ENCODE results near the gene SLC22A31. TPM values are rescaled to one million over a fixed set of nuclear protein-coding genes. Genes with fewer than 3 reads are reported as not detected.
"Not testable (repeated sequence)": the region's sequence is repeated elsewhere in the genome, so short reads cannot be mapped to it uniquely, and the experiment has no call there.

SLC22A31 gene
- total RNA-seq, 1 experiment from 2014 or later: 53.7 TPM

DNA sequence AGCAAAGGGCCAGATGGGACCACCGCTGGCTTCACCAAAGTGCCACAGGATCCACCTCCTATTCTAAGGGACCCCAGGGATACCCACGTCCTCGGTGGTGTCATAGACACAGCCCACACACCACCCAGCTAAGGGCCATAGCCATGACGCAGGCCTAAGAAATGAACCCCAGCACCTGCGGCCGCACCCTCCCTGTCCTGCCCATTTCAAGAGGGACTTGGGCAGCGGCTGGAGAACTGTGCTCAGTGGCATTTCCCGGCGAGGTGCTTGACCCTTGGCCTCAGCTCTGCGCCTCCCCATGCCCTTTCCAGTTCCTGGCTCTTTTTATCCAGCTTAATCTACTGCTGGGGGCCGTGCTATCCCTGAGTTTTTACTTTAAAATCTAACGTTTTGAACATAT, 44.4 kb upstream of the SLC22A31 start:
- Histone ChIP-seq H3K4me1 (ENCODE audit: control insufficient read depth in 1 of 2, insufficient read depth in 2 of 2, low read length in 2 of 2) (peaks cover 7 to 26% of the 10 kb centered on the region in 2 experiments; a peak in 3 of 4 replicates), H3K4me3 (replicated peaks in 1 of 2; ENCODE audit: low read depth in 1 of 2, low read length in 2 of 2) (no peak overlapping the region), H3K9ac (ENCODE audit: low read length) (no peak overlapping the region), H2AFZ (ENCODE audit: low read depth, low read length, poor library complexity, severe bottlenecking) (no peak overlapping the region), H4K20me1 (ENCODE audit: insufficient read depth) (no peaks in the 10 kb centered on the region), H3K79me2 (ENCODE audit: insufficient read depth, low read length) (peaks cover 7% of the 10 kb centered on the region; the same call in 1 of the 2 replicates), H3K36me3 (ENCODE audit: control insufficient read depth in 1 of 2, insufficient read depth in 2 of 2, low read length in 2 of 2) (no peaks in the 10 kb centered on the region), H3K4me2 (ENCODE audit: low read length) (no peak overlapping the region), H3K27ac (ENCODE audit: low read depth, low read length) (no peak overlapping the region), H3K9me3 (ENCODE audit: control insufficient read depth in 1 of 2, insufficient read depth in 1 of 2, low read depth in 1 of 2, low read length in 2 of 2) (peaks cover 0 to 5% of the 10 kb centered on the region in 2 experiments; a peak in 1 of 4 replicates), H3K27me3 (ENCODE audit: insufficient read depth, low read length) (no peaks in the 10 kb centered on the region), H3K9me2 (ENCODE audit: insufficient read depth) (no peaks in the 10 kb centered on the region)
- RAD21 ChIA-PET (ENCODE audit: low non-redundant PET in 1 of 2, low total read pairs in 2 of 2, uncharacterized antibody in 2 of 2, unreplicated experiment in 2 of 2): no interaction called here
- ATAC-seq: no peak
- TF ChIP-seq EZH2 (IDR thresholded peaks at IDR 0.05) (no peak), RAD21 (IDR thresholded peaks at IDR 0.05; ENCODE audit: low read depth) (no peak), CEBPB (IDR thresholded peaks at IDR 0.05; ENCODE audit: low read depth) (no peak), REST (IDR thresholded peaks at IDR 0.05; ENCODE audit: low read depth) (no peak), EZH2phosphoT487 (IDR thresholded peaks at IDR 0.05; ENCODE audit: borderline replicate concordance) (no peak), POLR2AphosphoS5 (IDR thresholded peaks at IDR 0.05; ENCODE audit: low read depth, low read length) (no peak; the same call in 1 of the 2 replicates), FOSL1 (IDR thresholded peaks at IDR 0.05; ENCODE audit: low read depth) (no peak), ZNF274 (IDR thresholded peaks at IDR 0.05; ENCODE audit: low read depth, low read length) (no peak), EGR1 (IDR thresholded peaks at IDR 0.05; ENCODE audit: low read depth) (no peak)
- TF ChIP-seq, protein P1, sequence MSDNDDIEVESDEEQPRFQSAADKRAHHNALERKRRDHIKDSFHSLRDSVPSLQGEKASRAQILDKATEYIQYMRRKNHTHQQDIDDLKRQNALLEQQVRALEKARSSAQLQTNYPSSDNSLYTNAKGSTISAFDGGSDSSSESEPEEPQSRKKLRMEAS (IDR thresholded peaks at IDR 0.05): no peak
- TF ChIP-seq, protein P2, sequence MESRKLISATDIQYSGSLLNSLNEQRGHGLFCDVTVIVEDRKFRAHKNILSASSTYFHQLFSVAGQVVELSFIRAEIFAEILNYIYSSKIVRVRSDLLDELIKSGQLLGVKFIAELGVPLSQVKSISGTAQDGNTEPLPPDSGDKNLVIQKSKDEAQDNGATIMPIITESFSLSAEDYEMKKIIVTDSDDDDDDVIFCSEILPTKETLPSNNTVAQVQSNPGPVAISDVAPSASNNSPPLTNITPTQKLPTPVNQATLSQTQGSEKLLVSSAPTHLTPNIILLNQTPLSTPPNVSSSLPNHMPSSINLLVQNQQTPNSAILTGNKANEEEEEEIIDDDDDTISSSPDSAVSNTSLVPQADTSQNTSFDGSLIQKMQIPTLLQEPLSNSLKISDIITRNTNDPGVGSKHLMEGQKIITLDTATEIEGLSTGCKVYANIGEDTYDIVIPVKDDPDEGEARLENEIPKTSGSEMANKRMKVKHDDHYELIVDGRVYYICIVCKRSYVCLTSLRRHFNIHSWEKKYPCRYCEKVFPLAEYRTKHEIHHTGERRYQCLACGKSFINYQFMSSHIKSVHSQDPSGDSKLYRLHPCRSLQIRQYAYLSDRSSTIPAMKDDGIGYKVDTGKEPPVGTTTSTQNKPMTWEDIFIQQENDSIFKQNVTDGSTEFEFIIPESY (IDR thresholded peaks at IDR 0.05; ENCODE audit: extremely low read depth, insufficient replicate concordance, low read length): no peak
- CTCF ChIA-PET: no interaction called here
- intact Hi-C loops (cut with micrococcal nuclease): loop anchor here (5.0 to 10.0 kb wide), 2 partner anchors 80 to 263 kb away; partner anchors contain the start of gene SPG7
- BruUV-seq (replicated peaks): no TSS peak
- DNase-seq (ENCODE audit: low read depth, low spot score): no peak
- POLR2A ChIA-PET: interaction anchor here (0.9 kb wide), 1 partner anchor 436 kb away, joined by 3 read pairs; no protein-coding TSS in a partner anchor

GRCh38 chr16:89244264-89244663, 43.9 kb upstream of the SLC22A31 start:
- H3K4me3 ChIP-seq (replicated peaks in 1 of 2; ENCODE audit: low read depth in 1 of 2, low read length in 2 of 2); H3K27ac ChIP-seq (ENCODE audit: low read depth, low read length); H3K9me3 ChIP-seq (ENCODE audit: control insufficient read depth in 1 of 2, insufficient read depth in 1 of 2, low read depth in 1 of 2, low read length in 2 of 2); H3K36me3 ChIP-seq (ENCODE audit: control insufficient read depth in 1 of 2, insufficient read depth in 2 of 2, low read length in 2 of 2); CTCF ChIA-PET; RAD21 ChIA-PET (ENCODE audit: low non-redundant PET in 1 of 2, low total read pairs in 2 of 2, uncharacterized antibody in 2 of 2, unreplicated experiment in 2 of 2); H4K20me1 ChIP-seq (ENCODE audit: insufficient read depth); POLR2A ChIA-PET; DNase-seq (ENCODE audit: low read depth, low spot score); H3K4me2 ChIP-seq (ENCODE audit: low read length); H3K9me2 ChIP-seq (ENCODE audit: insufficient read depth); BruUV-seq (replicated peaks); H2AFZ ChIP-seq (ENCODE audit: low read depth, low read length, poor library complexity, severe bottlenecking); ATAC-seq; H3K9ac ChIP-seq (ENCODE audit: low read length); H3K27me3 ChIP-seq (ENCODE audit: insufficient read depth, low read length); H3K79me2 ChIP-seq (ENCODE audit: insufficient read depth, low read length): not testable (repeated sequence)
- peaks cover 7 to 26% of the 10 kb centered on the region in 2 experiments; a peak in 3 of 4 replicates for H3K4me1 ChIP-seq (ENCODE audit: control insufficient read depth in 1 of 2, insufficient read depth in 2 of 2, low read length in 2 of 2)
- intact Hi-C loops (cut with micrococcal nuclease): loop anchor here (5.0 to 10.0 kb wide), 2 partner anchors 81 to 263 kb away; partner anchors contain the start of gene SPG7

Data from HCT116 (cell line).